Stomach (tissue), 9 donors: ENCODE measurements around the gene FLT3LG. TPM values are rescaled to one million over a fixed set of nuclear protein-coding genes. Genes with fewer than 3 reads are reported as not detected.
A peak's percentile ranks its signal among the peaks of the same experiment; 100 is the strongest.

Source experiments
- DNase-seq, 2 donors: peaks; one replicate each; pipeline versions ENCODE4 v3.0.0 to v3.0.0-alpha.2; 2013 to 2019
- H3K27ac ChIP-seq, 5 donors: fragments of 200-600 bp in 4 of 5; sonication (generic) in 4 of 5; one replicate each; pipeline ENCODE4 v1.5.1; 2013 to 2019; ENCODE audit warnings: mild to moderate bottlenecking in 1 of 5, moderate library complexity in 1 of 5
- H3K27me3 ChIP-seq, 3 donors: fragments of 200-600 bp; sonication (generic); one replicate each; pipeline ENCODE4 v1.5.1; 2017 to 2019; ENCODE audit warnings: mixed run types in 1 of 3
- H3K36me3 ChIP-seq, 4 donors: fragments of 200-600 bp; sonication (generic); 1 replicate in 3 of 4; 2 replicates in 1 of 4; pipeline ENCODE4 v1.5.1; 2016 to 2019
- H3K4me1 ChIP-seq, 4 donors: fragments of 200-600 bp; sonication (generic); one replicate each; pipeline ENCODE4 v1.5.1; 2016 to 2019
- H3K4me3 ChIP-seq, 4 donors: fragments of 200-600 bp; sonication (generic) in 3 of 4; one replicate each; pipeline ENCODE4 v1.5.1; 2016 to 2019; ENCODE audit warnings: mild to moderate bottlenecking in 1 of 4
- H3K9me3 ChIP-seq, 4 donors: fragments of 200-600 bp; sonication (generic); one replicate each; pipeline ENCODE4 v1.5.1; 2016 to 2019
- CTCF ChIP-seq, 7 experiments: fragments of 450-650 bp in 4 of 7; fragments of 200-600 bp in 3 of 7; sonication (generic) in 3 of 7; IDR thresholded peaks; one replicate each; pipeline ENCODE4 v1.5.1; 2016 to 2019; ENCODE audit warnings: antibody characterized with exemption in 7 of 7, control low read depth in 2 of 7, mild to moderate bottlenecking in 1 of 7
- EP300 ChIP-seq: sonication (generic); formaldehyde crosslinking; IDR thresholded peaks from one replicate; pipeline ENCODE4 v1.6.1; 2017; ENCODE audit warnings: antibody characterized with exemption
- POLR2A ChIP-seq, 4 donors: fragments of 450-650 bp; IDR thresholded peaks; one replicate each; pipeline ENCODE4 v1.6.1; 2016; ENCODE audit warnings: antibody characterized with exemption in 4 of 4, control low read depth in 2 of 4, mild to moderate bottlenecking in 1 of 4, moderate library complexity in 1 of 4
- POLR2AphosphoS5 ChIP-seq, 3 donors: sonication (generic); formaldehyde crosslinking; IDR thresholded peaks; one replicate each; pipeline ENCODE4 v1.6.1; 2016; ENCODE audit warnings: antibody characterized with exemption in 3 of 3
- WGBS, 5 donors: extraction: QIAGEN DNeasy Blood & Tissue Kit in 3 of 5; methylation state at CpG; one replicate each; pipeline versions ENCODE4 v1.1.5 to v1.1.7; 2013 to 2018; 5-methylcytosine and 5-hydroxymethylcytosine counted together
- intact Hi-C: fragments of 100-400 bp; cut with DNase I; formaldehyde crosslinking; loops from one replicate; pipeline ENCODE4 v1.15.1; 2023; ENCODE audit warnings: low total_unique reads
- polyA plus RNA-seq, 3 donors: library from polyadenylated mRNA; stranded (reverse); fragments of 200-250 nt; gene quantifications; one replicate each; pipeline ENCODE4 v1.2.3, GENCODE V29; 2013
- total RNA-seq, 5 donors: library from RNA; depleted of rRNA; stranded (reverse); fragments of >200 nt; gene quantifications; one replicate each; pipeline versions ENCODE4 v1.1.0 to v1.2.3, GENCODE V29; 2014 to 2016
- donor health status: healthy with polysubstance abuse.
- donor health status: Bipolar disorder and iron deficiency.
- donor health status: healthy.

The FLT3LG gene
- total and polyA plus RNA-seq, 8 donors, result 1.3 to 14.5 (median 11.0) TPM; not detected in 3

- no peak for TF ChIP-seq POLR2AphosphoS5 (IDR thresholded peaks at IDR 0.05)
- no peak for TF ChIP-seq POLR2A (IDR thresholded peaks at IDR 0.05)
- no peak for TF ChIP-seq CTCF (IDR thresholded peaks at IDR 0.05)
- peak overlapping the region in 3 of 4 donors; percentile 91 to 94 (median 92) for H3K4me3 ChIP-seq
- intact Hi-C loops, result no loop called here
- DNase-seq, result no peak
- WGBS, 5 donors, result 71 to 83% (median 78%) methylated on average over 27 of the region's 27 CpGs
- no peaks in the 10 kb centered on the region for H3K27me3 ChIP-seq
- H3K27ac ChIP-seq, result peak overlapping the region in 4 of 5 donors; percentile 53 to 96 (median 92)
- peaks cover 38 to 50% (median 44%) of the 10 kb centered on the region in 4 donors for H3K36me3 ChIP-seq
- no peaks in the 10 kb centered on the region for H3K9me3 ChIP-seq
- peaks cover 29 to 57% (median 44%) of the 10 kb centered on the region in 4 donors for H3K4me1 ChIP-seq
Measured at GRCh38 chr19:49490287-49491029, 16.4 kb downstream of the FLT3LG start.

- intact Hi-C loops, result no loop called here
- H3K27ac ChIP-seq, result peak overlapping the region in 3 of 5 donors; percentile 91 to 96 (median 93)
- no peaks in the 10 kb centered on the region for H3K27me3 ChIP-seq
- WGBS, 5 donors, result 49 to 67% (median 61%) methylated on average over 13 to 17 of the region's 17 CpGs
- H3K4me1 ChIP-seq, result peaks cover 31 to 59% (median 47%) of the 10 kb centered on the region in 4 donors
- DNase-seq, result peak in 1 of 2 donors; percentile 16
- H3K4me3 ChIP-seq, result peak overlapping the region in 2 of 4 donors; percentile 92 to 94
- H3K9me3 ChIP-seq, result no peaks in the 10 kb centered on the region
- TF ChIP-seq EP300, result no peak
- no peak for TF ChIP-seq POLR2AphosphoS5 (IDR thresholded peaks at IDR 0.05)
- TF ChIP-seq CTCF (IDR thresholded peaks at IDR 0.05), result no peak
- TF ChIP-seq POLR2A (IDR thresholded peaks at IDR 0.05), result no peak
- H3K36me3 ChIP-seq, result peaks cover 38 to 50% (median 44%) of the 10 kb centered on the region in 4 donors
Measured at GRCh38 chr19:49491030-49491803, 17.2 kb downstream of the FLT3LG start.

- Histone ChIP-seq H3K4me3 (peak overlapping the region in 1 of 4 donors; percentile 92), H3K36me3 (peaks cover 38 to 50% (median 44%) of the 10 kb centered on the region in 4 donors), H3K27me3 (no peaks in the 10 kb centered on the region), H3K4me1 (peaks cover 31 to 57% (median 48%) of the 10 kb centered on the region in 4 donors), H3K9me3 (no peaks in the 10 kb centered on the region), H3K27ac (peak overlapping the region in 2 of 5 donors; percentile 13 to 91)
- intact Hi-C loops, result no loop called here
- WGBS, 5 donors, result 52 to 64% (median 57%) methylated on average over 6 to 7 of the region's 7 CpGs
- DNase-seq, result peak in 1 of 2 donors; percentile 15
- no peak for TF ChIP-seq EP300
- TF ChIP-seq POLR2AphosphoS5 (IDR thresholded peaks at IDR 0.05), result no peak
- no peak for TF ChIP-seq CTCF (IDR thresholded peaks at IDR 0.05)
- no peak for TF ChIP-seq POLR2A (IDR thresholded peaks at IDR 0.05)
Measured at GRCh38 chr19:49491804-49492572, 18.0 kb downstream of the FLT3LG start.
